GM13977 (cell line): ENCODE results near the gene PTGIS.

ENCODE experiments used
- DNase-seq: peaks from one replicate; pipeline ENCODE4 v3.0.0; 2012; ENCODE audit warnings: low spot score
- in situ Hi-C: fragments of 300-500 bp; cut with MboI; formaldehyde crosslinking; loops from one replicate; pipeline ENCODE4 v1.12.0; 2022; ENCODE audit warnings: low sequenced_read_pairs, low pct_unique_long_range_greater_than_20kb, mixed read lengths, inconsistent platforms; ENCODE audit not compliant: unreplicated experiment
- TF ChIP-seq, protein P1 (sequence below): IDR thresholded peaks from 2 replicates; pipeline ENCODE4 v1.5.1; 2012; ENCODE audit warnings: mild to moderate bottlenecking, control low read depth; ENCODE audit not compliant: insufficient read depth; ENCODE audit errors: extremely low read depth, missing control alignments

Gene PTGIS

DNA sequence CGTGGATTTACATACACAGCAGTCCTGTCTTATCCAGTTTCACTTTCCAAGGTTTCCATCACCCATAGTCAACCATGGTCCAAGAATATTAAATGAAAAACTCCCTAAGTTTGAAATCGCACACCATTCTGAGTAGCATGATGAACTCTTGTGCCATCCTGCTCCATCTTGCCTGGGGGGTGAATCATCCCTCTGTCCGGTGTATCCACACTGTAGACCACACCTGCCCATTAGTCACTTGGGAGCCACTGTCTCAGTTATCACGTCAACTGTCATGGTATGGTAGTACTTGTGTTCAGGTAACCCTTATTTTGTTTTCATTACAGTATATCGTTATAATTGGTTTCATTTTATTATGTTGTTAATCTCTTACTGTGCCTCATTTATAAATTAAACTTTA lies 38.5 kb downstream of the PTGIS start:
- in situ Hi-C loops: no loop called here
- no peak for DNase-seq
- TF ChIP-seq, protein P1, sequence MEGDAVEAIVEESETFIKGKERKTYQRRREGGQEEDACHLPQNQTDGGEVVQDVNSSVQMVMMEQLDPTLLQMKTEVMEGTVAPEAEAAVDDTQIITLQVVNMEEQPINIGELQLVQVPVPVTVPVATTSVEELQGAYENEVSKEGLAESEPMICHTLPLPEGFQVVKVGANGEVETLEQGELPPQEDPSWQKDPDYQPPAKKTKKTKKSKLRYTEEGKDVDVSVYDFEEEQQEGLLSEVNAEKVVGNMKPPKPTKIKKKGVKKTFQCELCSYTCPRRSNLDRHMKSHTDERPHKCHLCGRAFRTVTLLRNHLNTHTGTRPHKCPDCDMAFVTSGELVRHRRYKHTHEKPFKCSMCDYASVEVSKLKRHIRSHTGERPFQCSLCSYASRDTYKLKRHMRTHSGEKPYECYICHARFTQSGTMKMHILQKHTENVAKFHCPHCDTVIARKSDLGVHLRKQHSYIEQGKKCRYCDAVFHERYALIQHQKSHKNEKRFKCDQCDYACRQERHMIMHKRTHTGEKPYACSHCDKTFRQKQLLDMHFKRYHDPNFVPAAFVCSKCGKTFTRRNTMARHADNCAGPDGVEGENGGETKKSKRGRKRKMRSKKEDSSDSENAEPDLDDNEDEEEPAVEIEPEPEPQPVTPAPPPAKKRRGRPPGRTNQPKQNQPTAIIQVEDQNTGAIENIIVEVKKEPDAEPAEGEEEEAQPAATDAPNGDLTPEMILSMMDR: no peak

DNA sequence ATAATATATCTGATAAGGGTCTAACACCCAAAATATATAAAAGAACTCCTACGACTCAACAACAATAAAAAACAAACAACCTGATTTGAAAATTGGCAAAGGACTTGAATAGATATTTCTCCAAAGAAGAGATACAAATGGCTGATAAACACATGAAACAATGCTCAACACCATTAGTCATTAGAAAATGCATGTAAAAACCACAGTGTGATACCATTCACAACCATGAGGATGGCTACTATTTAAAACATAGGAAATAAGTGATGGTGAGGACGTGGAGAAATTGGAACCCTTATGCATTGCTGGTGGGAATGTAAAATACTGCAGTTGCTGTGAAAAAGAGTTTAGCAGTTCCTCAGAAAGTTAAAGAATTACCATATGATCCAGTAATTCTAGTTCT lies 41.4 kb downstream of the PTGIS start:
- TF ChIP-seq, protein P1: no peak
- in situ Hi-C loops: no loop called here
- DNase-seq: no peak

DNA sequence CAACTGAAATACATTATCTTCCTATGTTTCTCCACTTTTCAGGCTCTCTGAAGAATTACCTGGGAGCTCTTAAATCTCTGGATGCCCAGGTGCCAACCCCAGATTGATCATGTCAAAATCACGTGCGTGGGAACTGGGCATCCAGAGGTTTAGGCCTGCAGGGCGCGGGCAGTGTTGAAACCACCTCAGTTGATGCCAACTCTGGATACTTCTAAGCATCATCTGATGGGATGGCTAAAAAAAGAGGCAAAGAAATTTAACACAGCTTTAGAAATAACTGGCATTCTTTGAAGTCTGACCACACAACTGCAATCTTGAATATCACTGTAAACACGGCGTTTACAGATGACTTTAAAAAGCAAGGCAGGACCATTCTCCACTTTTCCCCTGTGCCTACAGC lies 41.9 kb downstream of the PTGIS start:
- no peak for DNase-seq
- in situ Hi-C loops: no loop called here
- TF ChIP-seq, protein P1: no peak

DNA sequence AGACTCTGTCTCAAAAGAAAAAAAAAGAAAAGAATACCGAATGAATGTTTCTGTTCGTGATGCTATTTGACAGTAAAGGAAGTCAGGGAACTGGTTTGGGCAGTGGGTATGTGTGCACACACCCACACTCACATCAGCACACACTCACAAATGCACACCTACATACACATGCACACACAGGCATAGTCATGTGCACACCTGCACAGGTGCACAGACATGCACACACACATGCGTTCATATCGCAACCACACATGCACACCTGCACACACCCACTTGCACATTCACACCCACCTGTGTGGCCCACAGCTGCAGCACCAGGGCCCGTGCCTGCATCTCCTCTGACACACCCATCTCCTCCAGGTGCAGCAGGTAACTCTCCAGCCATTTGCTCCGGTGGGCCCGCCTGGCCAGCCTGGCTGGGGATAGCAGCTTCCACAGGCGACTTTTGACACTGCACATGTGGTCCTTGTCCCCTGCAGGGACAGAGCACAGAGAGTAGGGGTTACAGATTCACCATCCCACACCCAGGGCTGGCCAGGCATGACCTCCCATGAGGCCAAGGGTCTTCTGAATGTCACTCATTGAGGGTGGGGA lies 44.1 kb downstream of the PTGIS start:
- no peak for DNase-seq
- in situ Hi-C loops: no loop called here

DNA sequence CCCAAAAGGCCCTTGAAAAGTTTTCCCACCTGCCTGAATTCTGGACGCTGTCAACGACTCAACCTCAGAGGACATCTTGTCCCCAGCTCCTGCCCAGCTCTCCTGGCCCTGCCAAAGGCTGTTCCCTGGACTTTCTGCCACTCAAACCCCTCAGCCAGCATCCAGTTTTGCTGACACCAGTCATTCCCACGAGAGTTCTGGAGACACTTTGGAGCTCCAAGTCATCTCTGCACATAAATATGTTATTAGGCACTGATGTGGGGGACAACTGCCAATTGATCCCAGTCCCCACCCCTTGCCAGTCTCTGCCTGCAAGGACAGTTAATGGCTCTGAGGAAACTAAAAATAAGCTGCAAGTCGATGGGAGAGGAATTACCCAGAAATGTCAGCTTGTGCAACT lies 46.6 kb downstream of the PTGIS start:
- no peak for DNase-seq
- TF ChIP-seq, protein P1: no peak
- in situ Hi-C loops: no loop called here

More for the DNA sequence above, 44.1 kb downstream of the PTGIS start:
- TF ChIP-seq, protein P1: no peak

DNA sequence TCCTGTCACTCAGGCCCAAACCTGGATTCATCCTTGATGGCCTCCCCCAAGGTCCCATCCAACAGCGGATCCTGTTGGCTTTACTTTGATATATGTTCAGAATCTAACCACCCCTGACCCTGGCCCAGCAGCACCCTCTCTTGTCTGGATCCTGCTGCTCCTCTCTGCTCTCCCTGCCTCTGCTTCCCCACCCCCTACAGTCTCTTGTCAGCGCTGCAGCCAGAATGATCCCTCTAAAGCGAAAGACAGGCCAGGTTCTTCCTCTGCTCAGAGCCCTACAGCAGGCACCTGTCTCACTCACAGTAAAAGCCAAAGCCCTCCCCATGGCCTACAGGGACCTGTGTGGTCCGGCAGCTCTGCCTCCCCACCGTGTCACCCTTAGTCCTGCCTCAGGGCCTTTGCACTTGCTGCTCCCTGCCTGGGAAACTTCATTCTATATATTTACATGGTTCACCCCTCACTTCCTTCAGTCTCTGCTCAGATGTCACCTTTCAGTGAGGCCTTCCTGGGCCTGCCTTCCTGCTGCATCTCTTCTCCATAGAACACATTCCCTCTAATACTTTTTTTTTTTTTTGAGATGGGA lies 48.1 kb downstream of the PTGIS start:
- TF ChIP-seq, protein P1: no peak
- no peak for DNase-seq
- in situ Hi-C loops: loop anchor here (10.0 kb wide), 1 partner anchor 185 kb away; no protein-coding TSS in a partner anchor
